Activated T-helper 2 cell treated with anti-CD3 and anti-CD28 coated beads, Interferon-gamma antibody, Interleukin-2, Interleukin-4, amounts not matched to agents 10 μg/mL and 5 μg/mL and 100 μg/mL, durations not matched to agents 14 hours and 24 hours and 36 hours (primary cell): Measurements from ENCODE around the gene NDUFA8. TPM values are rescaled to one million over a fixed set of nuclear protein-coding genes. Genes with fewer than 3 reads are reported as not detected.
A peak's percentile ranks its signal among the peaks of the same experiment; 100 is the strongest.

Experiments used
- DNase-seq: peaks from one replicate; pipeline ENCODE4 v3.0.0; 2021; ENCODE audit warnings: low spot score
- H3K27ac Mint-ChIP-seq: one replicate; pipeline ENCODE4 v1.8.0; 2021; ENCODE audit warnings: mixed read lengths
- H3K27me3 Mint-ChIP-seq: one replicate; pipeline ENCODE4 v1.8.0; 2021; ENCODE audit warnings: low read depth, mixed read lengths
- H3K36me3 Mint-ChIP-seq: one replicate; pipeline ENCODE4 v1.8.0; 2021; ENCODE audit warnings: low read depth, mixed read lengths
- H3K4me1 Mint-ChIP-seq: one replicate; pipeline ENCODE4 v1.8.0; 2021; ENCODE audit warnings: low read depth, mixed read lengths
- H3K4me3 Mint-ChIP-seq: one replicate; pipeline ENCODE4 v1.8.0; 2021; ENCODE audit warnings: low read depth, mild to moderate bottlenecking, moderate library complexity, mixed read lengths
- H3K9me3 Mint-ChIP-seq: one replicate; pipeline ENCODE4 v1.8.0; 2021; ENCODE audit warnings: mixed read lengths
- intact Hi-C: fragments of 100-400 bp; cut with micrococcal nuclease; formaldehyde crosslinking; loops from one replicate; pipeline ENCODE4 v1.15.1; 2023
- total RNA-seq: library from RNA; stranded (reverse); gene quantifications from 2 replicates; pipeline ENCODE4 v1.2.3, GENCODE V29; 2022

The NDUFA8 gene
- total RNA-seq, 1 donor from 2014 or later = 48.7 TPM

DNA sequence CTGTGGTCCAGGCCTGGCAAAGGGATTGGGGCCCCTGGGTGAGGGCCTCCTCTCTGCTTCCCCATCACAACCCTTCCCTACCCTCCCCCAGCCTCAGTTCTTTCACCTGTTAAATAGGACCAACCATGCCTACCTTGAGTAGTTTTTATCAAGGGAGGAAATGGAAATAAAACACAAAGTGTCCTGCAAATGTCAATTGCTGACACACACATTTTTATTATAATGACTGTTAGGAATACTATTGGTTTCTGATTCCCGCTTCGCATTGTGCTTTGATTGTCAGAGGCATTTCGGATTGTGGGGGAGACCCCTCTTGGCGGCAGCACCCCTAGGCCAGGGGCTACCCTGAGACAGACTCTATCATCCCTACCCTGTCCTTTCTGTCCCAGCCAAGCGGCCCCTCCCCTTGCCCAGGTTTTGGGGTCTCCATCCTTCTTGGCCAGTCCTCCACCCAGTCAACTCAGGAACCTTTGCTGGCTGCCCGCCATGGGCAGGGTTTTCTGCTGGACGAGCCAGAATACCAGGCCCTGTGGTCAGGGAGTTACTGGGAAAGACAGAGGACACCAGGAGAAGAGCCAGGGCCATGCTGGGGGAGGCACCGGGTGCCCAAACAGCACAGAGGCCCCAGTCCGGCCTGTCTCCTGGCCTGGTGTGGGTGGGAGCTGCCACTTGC, 48.0 kb downstream of the NDUFA8 start:
- H3K4me3 Mint-ChIP-seq = no peak overlapping the region
- no peaks in the 10 kb centered on the region for H3K4me1 Mint-ChIP-seq
- H3K36me3 Mint-ChIP-seq = no peaks in the 10 kb centered on the region
- H3K27ac Mint-ChIP-seq = no peak overlapping the region
- peaks cover 3% of the 10 kb centered on the region for H3K27me3 Mint-ChIP-seq
- DNase-seq = no peak
- intact Hi-C loops = no loop called here
- H3K9me3 Mint-ChIP-seq = no peaks in the 10 kb centered on the region

DNA sequence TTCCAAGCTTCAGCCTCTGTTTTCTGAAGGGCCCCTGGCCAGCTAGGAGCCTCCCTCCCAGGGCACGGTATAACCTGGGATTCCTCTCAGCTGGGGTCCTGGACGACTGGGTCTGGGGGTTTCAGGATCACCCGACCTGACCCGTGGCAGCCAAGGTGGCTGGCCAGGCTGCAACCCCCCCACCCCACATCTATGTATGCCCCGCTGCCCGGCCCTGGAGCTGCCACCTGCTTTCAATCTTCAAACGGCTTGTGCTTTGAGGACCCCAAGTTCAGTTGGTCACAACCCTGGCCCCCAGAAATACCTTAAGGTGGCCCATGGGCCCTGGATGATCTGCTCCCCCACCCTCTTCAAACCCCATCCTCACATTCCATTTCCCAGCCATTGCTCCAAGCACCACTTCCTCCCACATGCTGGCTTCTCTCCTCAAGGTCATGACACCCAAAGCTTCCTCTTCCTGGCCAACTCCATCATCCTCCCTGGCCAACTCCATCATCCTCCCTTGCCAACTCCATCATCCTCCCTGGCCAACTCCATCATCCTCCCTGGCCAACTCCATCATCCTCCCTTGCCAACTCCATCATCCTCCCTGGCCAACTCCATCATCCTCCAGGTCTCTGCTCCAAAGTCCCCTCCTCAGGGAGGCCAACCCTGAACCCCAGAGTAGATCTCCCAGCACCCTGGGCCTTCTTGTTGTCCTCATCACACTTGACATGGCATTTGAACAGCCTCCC, 49.3 kb downstream of the NDUFA8 start:
- Mint-ChIP-seq H3K27ac (no peak overlapping the region), H3K27me3 (peaks cover 3% of the 10 kb centered on the region), H3K9me3 (no peaks in the 10 kb centered on the region), H3K4me3 (no peak overlapping the region), H3K36me3 (no peaks in the 10 kb centered on the region), H3K4me1 (no peaks in the 10 kb centered on the region)
- intact Hi-C loops = no loop called here
- DNase-seq = no peak

DNA sequence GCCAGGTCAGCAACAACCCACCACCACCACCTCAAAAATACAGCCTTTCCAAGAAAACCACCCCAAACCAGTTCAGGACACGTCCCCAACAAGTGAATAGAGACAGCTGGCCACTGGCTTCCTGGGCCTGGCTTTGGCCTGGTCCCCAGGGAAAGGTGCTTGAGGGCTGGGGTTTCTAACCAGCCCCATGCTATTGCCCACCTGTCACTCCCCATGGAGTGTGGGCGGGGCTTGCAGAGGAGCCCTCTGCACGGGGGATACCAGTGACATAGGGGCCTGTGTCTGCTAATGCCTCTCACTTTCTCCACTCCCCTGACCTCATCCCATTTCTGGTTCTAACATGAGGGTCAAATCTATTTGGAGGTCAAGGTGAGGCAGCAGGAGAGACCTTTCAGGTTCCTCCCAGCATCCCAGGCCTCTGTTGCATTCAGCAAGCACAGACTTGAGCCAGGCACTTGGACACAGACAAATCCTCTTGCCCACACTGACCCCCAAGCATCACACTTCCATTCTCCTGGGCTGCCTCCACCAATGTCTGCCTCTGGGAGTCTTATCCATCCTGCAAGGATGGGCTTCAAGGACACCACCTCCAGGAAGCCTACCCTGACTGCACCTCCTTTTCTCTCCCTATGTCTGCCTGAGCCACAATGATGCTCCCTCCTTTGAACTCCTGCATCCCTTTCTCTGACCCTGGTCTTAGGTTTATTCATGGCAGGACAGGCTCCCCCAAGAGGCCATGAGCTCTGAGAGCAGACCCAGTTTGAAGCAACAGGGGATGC, 50.4 kb downstream of the NDUFA8 start:
- H3K27ac Mint-ChIP-seq = no peak overlapping the region
- intact Hi-C loops = no loop called here
- no peaks in the 10 kb centered on the region for H3K27me3 Mint-ChIP-seq
- DNase-seq = no peak
- no peaks in the 10 kb centered on the region for H3K4me1 Mint-ChIP-seq
- H3K9me3 Mint-ChIP-seq = peaks cover 2% of the 10 kb centered on the region
- no peak overlapping the region for H3K4me3 Mint-ChIP-seq
- H3K36me3 Mint-ChIP-seq = no peaks in the 10 kb centered on the region

DNA sequence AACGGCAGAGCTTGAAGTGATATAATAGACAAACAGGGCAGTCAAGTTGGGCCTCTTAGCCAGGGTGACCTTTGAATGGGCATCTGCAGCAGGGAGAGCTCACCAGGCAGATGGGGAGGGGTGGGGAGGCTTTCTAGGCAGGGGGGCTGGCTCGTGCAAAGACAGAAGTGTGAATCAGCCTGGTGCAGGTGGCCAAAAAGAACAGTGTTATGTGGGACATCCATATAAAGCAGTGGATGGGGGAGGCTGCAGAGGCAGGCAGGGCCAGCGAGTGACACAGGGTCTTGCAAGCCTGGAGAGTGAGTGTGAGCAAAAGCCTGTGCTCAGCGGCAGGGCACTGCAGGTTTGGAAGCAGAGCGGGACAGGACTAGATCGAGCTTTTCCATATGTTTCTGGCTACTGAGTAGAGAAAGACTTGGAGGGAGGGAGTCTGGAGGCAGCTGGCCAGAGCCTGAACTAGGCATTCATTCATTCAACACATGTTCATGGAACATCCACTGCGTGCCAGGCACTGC, 52.2 kb downstream of the NDUFA8 start:
- Mint-ChIP-seq H3K27me3 (no peaks in the 10 kb centered on the region), H3K4me3 (no peak overlapping the region), H3K27ac (no peak overlapping the region), H3K4me1 (no peaks in the 10 kb centered on the region), H3K36me3 (no peaks in the 10 kb centered on the region), H3K9me3 (peaks cover 8% of the 10 kb centered on the region)
- intact Hi-C loops = no loop called here
- DNase-seq = no peak

DNA sequence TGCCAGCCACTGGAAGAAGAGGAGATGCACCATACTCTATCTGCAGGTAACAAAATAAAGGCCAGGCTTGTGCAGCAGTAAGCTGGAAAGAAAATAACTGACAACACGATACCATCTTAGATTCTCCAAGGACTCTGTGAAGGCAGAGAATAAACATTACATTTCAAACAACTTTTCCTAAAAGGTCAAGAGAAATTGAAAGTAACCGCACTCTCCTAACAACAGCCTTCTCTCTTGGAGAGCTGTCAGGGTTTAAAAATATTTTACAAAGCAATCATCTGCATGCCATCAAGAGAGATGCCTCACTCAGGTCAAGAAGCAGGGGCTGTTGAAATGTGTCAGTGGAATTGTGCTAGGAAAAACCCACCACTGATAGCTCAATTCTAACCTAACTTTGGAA, 53.0 kb downstream of the NDUFA8 start:
- Mint-ChIP-seq H3K9me3 (peaks cover 8% of the 10 kb centered on the region), H3K4me3 (no peak overlapping the region)
- intact Hi-C loops = no loop called here

DNA sequence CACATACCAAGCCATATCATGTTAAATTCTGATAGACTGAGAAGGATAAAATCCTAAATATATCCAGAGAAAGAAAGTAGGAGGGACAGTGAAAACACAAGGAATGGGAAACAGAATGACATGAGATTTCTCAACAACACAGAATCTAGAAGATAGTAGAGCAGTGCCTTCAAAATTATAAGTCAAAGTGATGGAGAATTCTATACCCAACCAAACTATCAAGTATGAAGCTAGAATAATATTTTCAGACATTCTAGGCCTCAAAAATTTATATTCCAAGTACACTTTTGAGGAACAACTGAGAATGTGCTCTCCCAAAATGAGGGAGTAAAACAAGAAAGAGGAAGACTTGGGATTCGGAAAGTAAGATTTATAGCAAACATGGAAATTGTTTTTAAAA, 55.6 kb downstream of the NDUFA8 start:
- no peak overlapping the region for H3K4me3 Mint-ChIP-seq
- DNase-seq = no peak
- peaks cover 7% of the 10 kb centered on the region for H3K27me3 Mint-ChIP-seq
- peaks cover 2% of the 10 kb centered on the region for H3K4me1 Mint-ChIP-seq
- H3K9me3 Mint-ChIP-seq = peaks cover 8% of the 10 kb centered on the region
- H3K36me3 Mint-ChIP-seq = no peaks in the 10 kb centered on the region
- H3K27ac Mint-ChIP-seq = no peak overlapping the region
- intact Hi-C loops = no loop called here

More for the DNA sequence above, 53.0 kb downstream of the NDUFA8 start:
- no peaks in the 10 kb centered on the region for H3K27me3 Mint-ChIP-seq
- no peak for DNase-seq
- no peaks in the 10 kb centered on the region for H3K36me3 Mint-ChIP-seq
- no peaks in the 10 kb centered on the region for H3K4me1 Mint-ChIP-seq
- no peak overlapping the region for H3K27ac Mint-ChIP-seq

DNA sequence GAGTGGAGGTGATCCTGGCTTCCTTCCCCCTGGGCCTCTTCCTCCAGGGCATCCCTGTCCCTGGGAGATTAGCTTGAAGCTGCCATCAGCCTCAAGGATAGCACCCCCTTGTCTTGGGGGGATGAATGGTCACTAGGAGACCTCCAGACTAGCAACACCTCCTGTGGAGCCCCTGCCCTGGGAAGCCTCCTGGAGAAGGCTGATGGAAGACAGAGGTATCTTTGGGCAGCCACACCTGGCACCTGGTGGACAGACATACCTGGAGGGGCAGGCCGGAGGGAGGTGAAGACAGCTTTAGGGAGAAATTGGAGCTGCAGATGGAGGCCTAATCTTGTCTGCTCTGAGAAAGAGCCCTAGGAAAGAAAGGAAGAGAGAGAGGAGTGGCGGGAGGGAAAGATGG, 57.4 kb downstream of the NDUFA8 start:
- Mint-ChIP-seq H3K36me3 (no peaks in the 10 kb centered on the region), H3K4me1 (peaks cover 2% of the 10 kb centered on the region), H3K9me3 (peaks cover 8% of the 10 kb centered on the region), H3K27ac (no peak overlapping the region), H3K27me3 (peaks cover 7% of the 10 kb centered on the region), H3K4me3 (no peak overlapping the region)
- no peak for DNase-seq
- intact Hi-C loops = no loop called here

DNA sequence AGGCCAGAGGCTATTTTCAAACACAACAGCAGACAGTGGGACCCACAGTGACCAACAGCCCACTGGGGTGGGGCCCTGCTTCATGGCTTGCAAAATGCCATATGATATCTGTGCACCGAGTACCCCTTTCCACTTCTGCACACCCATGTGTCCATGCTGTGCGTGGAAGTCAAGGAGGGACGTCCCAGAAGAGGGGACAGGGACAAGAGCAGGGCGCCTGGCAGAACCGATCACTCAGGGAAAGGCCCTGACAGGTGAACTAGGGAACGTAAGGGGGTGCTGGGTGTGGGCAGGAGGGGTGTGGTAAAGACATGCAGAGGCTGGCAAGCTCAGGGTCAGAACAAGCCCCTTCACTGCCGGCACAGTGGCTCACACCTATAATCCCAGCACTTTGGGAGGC, 58.8 kb downstream of the NDUFA8 start:
- H3K36me3 Mint-ChIP-seq = no peaks in the 10 kb centered on the region
- H3K27me3 Mint-ChIP-seq = peaks cover 15% of the 10 kb centered on the region
- peaks cover 8% of the 10 kb centered on the region for H3K9me3 Mint-ChIP-seq
- intact Hi-C loops = no loop called here
- H3K4me3 Mint-ChIP-seq = no peak overlapping the region
- H3K4me1 Mint-ChIP-seq = peaks cover 2% of the 10 kb centered on the region
- DNase-seq = no peak
- H3K27ac Mint-ChIP-seq = no peak overlapping the region

DNA sequence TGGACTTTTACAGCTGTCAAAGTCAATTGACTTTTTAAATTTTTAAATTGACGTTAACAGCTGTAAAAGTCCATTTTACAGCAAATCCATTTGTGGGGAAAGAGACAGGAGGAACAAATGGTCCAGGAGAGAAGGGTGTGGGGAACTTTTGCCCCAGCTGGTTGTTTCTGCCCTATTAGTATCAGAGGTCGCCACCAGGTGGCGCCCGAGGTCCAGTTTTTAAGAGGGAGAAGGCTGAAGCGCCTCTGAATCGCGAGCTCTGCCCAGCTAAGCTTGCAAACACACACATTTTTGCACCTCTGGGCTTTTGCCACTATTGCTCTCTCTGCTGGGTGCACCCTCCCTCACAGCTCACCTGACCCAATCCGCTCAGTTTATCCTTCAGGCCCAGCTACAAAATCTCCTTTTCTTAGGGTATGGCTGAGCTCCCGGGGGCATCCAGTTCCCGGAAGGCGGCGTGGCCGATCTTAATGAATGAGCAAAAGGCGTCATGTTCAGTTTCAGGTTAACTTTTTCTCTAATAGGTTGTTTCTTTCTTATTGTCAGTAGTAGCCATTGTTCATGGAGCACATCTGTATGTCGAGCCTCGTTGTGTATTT, 60.2 kb downstream of the NDUFA8 start:
- Mint-ChIP-seq H3K4me3 (peak overlapping the region; percentile 47), H3K27me3 (peaks cover 22% of the 10 kb centered on the region), H3K27ac (no peak overlapping the region), H3K36me3 (no peaks in the 10 kb centered on the region), H3K4me1 (peaks cover 9% of the 10 kb centered on the region), H3K9me3 (peaks cover 8% of the 10 kb centered on the region)
- DNase-seq = peak; percentile 54
- intact Hi-C loops = loop anchor here (1.0 to 10.0 kb wide), 3 partner anchors 24 to 355 kb away; no protein-coding TSS in a partner anchor

DNA sequence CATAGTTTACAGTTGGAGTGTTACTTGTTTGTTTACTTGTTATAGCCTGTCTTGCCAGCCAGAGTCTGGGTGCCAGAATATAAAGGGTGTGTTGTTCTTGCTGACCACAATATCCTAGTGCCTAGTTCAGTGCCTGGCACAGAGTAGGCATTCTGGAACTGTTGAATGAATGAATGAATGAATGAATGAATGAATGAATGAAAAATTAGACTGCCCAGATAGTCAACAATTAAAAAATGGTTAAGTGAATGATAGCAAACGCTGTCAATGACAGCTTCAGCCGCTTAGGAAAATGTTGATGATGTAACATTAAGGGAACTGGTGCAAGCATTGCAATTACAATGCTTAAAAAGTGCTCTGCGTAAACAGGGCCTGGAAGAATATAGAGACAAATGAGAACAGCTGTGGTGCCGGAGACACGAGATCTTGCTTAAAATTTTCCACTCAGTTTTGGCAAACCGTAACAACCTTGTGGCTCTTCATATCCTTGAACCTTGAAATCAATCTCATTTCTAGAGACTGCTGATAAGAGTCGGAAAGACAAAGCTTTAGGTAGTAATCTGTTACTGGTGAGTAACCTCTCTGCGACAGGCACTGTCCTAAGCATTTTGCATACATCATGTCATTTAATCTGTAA, 61.8 kb downstream of the NDUFA8 start:
- H3K4me3 Mint-ChIP-seq = no peak overlapping the region
- DNase-seq = no peak
- no peaks in the 10 kb centered on the region for H3K9me3 Mint-ChIP-seq
- peaks cover 10% of the 10 kb centered on the region for H3K4me1 Mint-ChIP-seq
- peaks cover 24% of the 10 kb centered on the region for H3K27me3 Mint-ChIP-seq
- no peak overlapping the region for H3K27ac Mint-ChIP-seq
- intact Hi-C loops = loop anchor here (10.0 kb wide), 1 partner anchor 357 kb away; no protein-coding TSS in a partner anchor
- H3K36me3 Mint-ChIP-seq = no peaks in the 10 kb centered on the region

DNA sequence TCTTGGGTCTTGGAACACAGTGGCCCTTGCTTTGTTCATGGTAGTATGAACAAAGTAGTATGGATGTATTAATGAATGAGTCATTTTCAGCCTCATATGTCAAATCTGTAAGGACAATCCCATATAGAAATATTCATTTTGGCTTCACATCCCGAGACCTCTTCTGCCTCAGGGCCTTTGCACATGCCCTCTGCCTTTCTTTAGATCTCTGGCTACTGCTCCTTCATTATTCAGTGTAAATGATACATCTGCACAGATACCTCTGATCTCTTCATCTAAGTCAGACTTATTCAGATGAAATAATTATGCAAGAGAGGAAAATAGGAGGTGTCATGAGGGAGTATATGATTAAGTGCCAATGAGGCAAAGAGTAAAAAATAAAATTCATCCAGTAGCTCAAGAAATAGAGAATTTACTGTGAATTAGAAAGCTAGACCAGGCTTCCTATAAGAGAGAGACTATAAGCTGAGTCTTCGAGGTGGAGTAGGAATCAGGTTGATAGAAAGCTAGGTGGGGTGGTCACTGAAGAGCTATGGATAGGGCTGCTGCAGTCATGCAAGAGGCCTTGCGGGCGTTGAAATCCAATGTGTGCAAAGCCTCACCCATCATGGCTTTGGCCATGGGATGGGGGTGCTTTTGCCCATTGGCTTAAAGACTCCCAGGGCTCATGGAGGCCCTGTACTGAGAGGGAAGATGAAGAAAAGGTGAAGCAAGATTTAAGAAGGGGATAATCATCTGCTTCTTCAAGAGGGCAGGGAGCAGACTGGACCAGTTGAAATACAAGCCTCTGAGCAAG, 62.8 kb downstream of the NDUFA8 start:
- Mint-ChIP-seq H3K9me3 (no peaks in the 10 kb centered on the region), H3K36me3 (no peaks in the 10 kb centered on the region), H3K27me3 (peaks cover 24% of the 10 kb centered on the region), H3K27ac (no peak overlapping the region), H3K4me1 (peaks cover 15% of the 10 kb centered on the region), H3K4me3 (no peak overlapping the region)
- intact Hi-C loops = loop anchor here (10.0 kb wide), 1 partner anchor 358 kb away; no protein-coding TSS in a partner anchor
- DNase-seq = no peak
